Measurements from ENCODE around the gene TNFRSF9. TPM values are rescaled to one million over a fixed set of nuclear protein-coding genes. Genes with fewer than 3 reads are reported as not detected.

TNFRSF9 gene
- total RNA-seq, 1 experiment from 2014 or later: not detected

- no peaks in the 10 kb centered on the region for H4K20me1 ChIP-seq (ENCODE audit: control insufficient read depth, insufficient read depth, insufficient read length)
- H3K4ac ChIP-seq (ENCODE audit: low read depth, low read length): no peak overlapping the region
- no peak overlapping the region for H4K5ac ChIP-seq (ENCODE audit: insufficient read length, low read depth, low read length)
- H3K23me2 ChIP-seq (ENCODE audit: insufficient read length, low read depth, low read length, poor library complexity, severe bottlenecking): no peaks in the 10 kb centered on the region
- no peaks in the 10 kb centered on the region for H3K27me3 ChIP-seq (ENCODE audit: insufficient read depth, low read length)
- no peaks in the 10 kb centered on the region for H3K9me3 ChIP-seq (ENCODE audit: control insufficient read depth, low read depth, low read length)
- no peak for TF ChIP-seq CTCF (conservative IDR thresholded peaks at IDR 0.05)
- no peak overlapping the region for H2BK15ac ChIP-seq (ENCODE audit: low read depth, low read length)
- no peak overlapping the region for H3K4me3 Mint-ChIP-seq
- H3T11ph ChIP-seq (ENCODE audit: low read length): no peak overlapping the region
- H4K91ac ChIP-seq (ENCODE audit: insufficient read length, low read depth, low read length): no peak overlapping the region
- no peaks in the 10 kb centered on the region for H3K9me3 Mint-ChIP-seq
- H2BK5ac ChIP-seq (ENCODE audit: insufficient read length, low read length): no peak overlapping the region
- H3K27ac Mint-ChIP-seq: no peak overlapping the region
- no peak overlapping the region for H2AK5ac ChIP-seq (ENCODE audit: insufficient read length, low read length)
- H3K23ac ChIP-seq (ENCODE audit: insufficient read length, low read depth, low read length): no peak overlapping the region
- H3K79me1 ChIP-seq (ENCODE audit: insufficient read depth, low read depth, low read length, poor library complexity, severe bottlenecking): no peaks in the 10 kb centered on the region
- no peaks in the 10 kb centered on the region for H3K4me1 ChIP-seq (ENCODE audit: insufficient read depth, low read length)
- H3K18ac ChIP-seq (ENCODE audit: insufficient read length, low read depth, low read length): no peak overlapping the region
- no peak overlapping the region for H3K14ac ChIP-seq (ENCODE audit: insufficient read depth, low read length)
- no peaks in the 10 kb centered on the region for H3K79me2 ChIP-seq (ENCODE audit: insufficient read depth, low read length)
- H3K4me2 ChIP-seq (ENCODE audit: insufficient read depth, insufficient read length, low read length): no peak overlapping the region
- H2BK120ac ChIP-seq (ENCODE audit: low read depth, low read length, poor library complexity, severe bottlenecking): no peak overlapping the region
- H3K36me3 Mint-ChIP-seq (ENCODE audit: insufficient read depth in 1 of 3, low read depth in 3 of 3): no peaks in the 10 kb centered on the region
- H2AFZ ChIP-seq (ENCODE audit: low read length): no peak overlapping the region
- no peaks in the 10 kb centered on the region for H3K4me1 Mint-ChIP-seq
- no peak overlapping the region for H2BK12ac ChIP-seq (ENCODE audit: insufficient read length, low read depth, low read length)
- no CpG with 5 or more reads among the region's 6 CpGs for WGBS (ENCODE audit: extremely low coverage, insufficient read length, low lambda C conversion rate)
- no peak overlapping the region for H3K9ac ChIP-seq (ENCODE audit: extremely low read depth, insufficient read length, low read length)
- no peak overlapping the region for H3K56ac ChIP-seq (ENCODE audit: insufficient read length, low read depth, low read length)
- no peak overlapping the region for H3K27ac ChIP-seq (ENCODE audit: insufficient read length, low read depth, low read length)
- H4K8ac ChIP-seq (replicated peaks; ENCODE audit: insufficient read length, low read depth, low read length): no peak overlapping the region
- no peak overlapping the region for H2BK20ac ChIP-seq (ENCODE audit: low read depth, low read length, poor library complexity, severe bottlenecking)
- H3K27me3 Mint-ChIP-seq (ENCODE audit: low read depth): no peaks in the 10 kb centered on the region
- DNase-seq: no peak
These were observed 18.3 kb downstream of the TNFRSF9 start for GRCh38 chr1:7922301-7922700.
